Hematopoietic multipotent progenitor cell (in vitro differentiated cells): Measurements from ENCODE around the gene ANKRD55. TPM values are rescaled to one million over a fixed set of nuclear protein-coding genes. Genes with fewer than 3 reads are reported as not detected.
"Not testable (repeated sequence)": the region's sequence is repeated elsewhere in the genome, so short reads cannot be mapped to it uniquely, and the experiment has no call there.

Source experiments
- DNase-seq, 3 donors: peaks; one replicate each; pipeline ENCODE4 v3.0.0-alpha.2; 2011 to 2015; ENCODE audit warnings: low read depth in 2 of 3, low spot score in 2 of 3
- total RNA-seq: library from RNA; depleted of rRNA; stranded (reverse); fragments of >200 nt; gene quantifications from one replicate; pipeline ENCODE4 v1.2.3, GENCODE V29; 2012

ANKRD55 gene
- total RNA-seq = under 0.01 TPM

GRCh38 chr5:56233230-56233629, at the start of gene ANKRD55:
ANKRD55 (minus strand) TSS chr5:56233330; CDS start chr5:56232913, 417 bp downstream.
- no peak for DNase-seq

DNA sequence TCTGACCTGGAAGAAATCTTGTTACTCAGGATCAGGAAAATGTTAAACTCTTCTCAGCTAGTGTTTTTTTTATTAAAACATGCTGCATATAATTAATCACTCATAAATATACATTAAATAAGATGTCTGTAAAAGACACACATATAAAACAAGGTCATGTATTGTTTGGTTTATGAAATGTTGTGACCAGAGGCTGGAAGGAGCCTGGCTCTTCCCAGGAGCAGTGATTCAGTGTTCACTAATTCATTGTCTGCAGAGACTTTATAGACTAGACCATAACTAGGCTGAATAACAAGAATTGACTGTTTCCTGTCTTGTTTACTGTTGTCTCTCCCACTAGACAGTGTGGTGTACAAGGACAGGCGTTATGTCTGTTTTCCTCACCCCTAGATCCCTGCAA, 49.1 kb upstream of the ANKRD55 start:
- no peak for DNase-seq

DNA sequence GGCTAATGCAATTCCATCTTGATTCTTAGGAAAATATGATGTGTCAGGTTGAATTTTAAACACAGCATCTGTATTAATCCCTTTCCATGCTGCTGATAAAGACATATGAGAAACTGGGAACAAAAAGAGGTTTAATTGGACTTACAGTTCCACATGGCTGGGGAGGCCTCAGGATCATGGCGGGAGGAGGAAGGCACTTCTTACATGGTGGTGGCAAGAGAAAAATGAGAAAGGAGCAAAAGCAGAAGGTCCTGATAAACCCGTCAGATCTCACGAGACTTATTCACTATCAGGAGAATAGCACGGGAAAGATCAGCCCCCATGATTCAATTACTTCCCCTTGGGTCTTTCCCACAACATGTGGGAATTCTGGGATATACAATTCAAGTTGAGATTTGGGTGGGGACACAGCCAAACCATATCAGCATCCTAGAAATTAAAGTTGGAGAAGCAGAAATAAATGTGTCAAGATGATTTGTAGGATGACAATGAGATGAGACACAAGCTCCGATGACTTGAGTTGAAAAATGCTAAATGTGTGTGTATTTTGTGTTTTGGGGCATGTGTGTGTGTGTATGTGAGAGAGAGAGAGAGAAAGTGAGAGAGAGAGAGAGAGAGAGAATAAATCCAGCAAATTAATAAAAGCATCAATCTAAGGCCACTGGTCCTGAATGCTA, 48.5 kb upstream of the ANKRD55 start:
- no peak for DNase-seq

DNA sequence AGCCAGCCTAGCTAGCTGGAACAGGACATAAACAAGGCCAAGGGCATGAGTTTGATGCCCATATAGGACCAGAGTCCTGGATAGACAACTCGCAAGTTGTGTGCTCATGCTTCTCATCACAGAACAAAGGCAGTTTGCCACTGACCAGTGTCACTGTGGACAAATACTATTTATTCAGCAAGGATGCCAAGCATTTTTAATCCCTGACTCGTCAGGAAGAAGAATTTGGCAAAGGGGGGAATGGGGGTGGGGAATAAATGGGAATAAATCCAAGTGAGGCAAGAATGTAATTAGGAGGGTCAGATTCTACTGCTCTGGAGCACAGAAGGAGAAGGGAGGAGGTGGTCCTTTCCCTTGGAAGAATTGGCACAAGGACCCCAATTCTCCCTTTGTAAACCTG, 46.8 kb upstream of the ANKRD55 start:
- no peak for DNase-seq

GRCh38 chr5:56279291-56279690, 46.2 kb upstream of the ANKRD55 start:
- no peak for DNase-seq

- DNase-seq = no peak
Observed at GRCh38 chr5:56278335-56278753, 45.2 kb upstream of the ANKRD55 start.

- DNase-seq = no peak
Observed at GRCh38 chr5:56277573-56277972, 44.4 kb upstream of the ANKRD55 start.

GRCh38 chr5:56273376-56273955, 40.3 kb upstream of the ANKRD55 start:
- DNase-seq = no peak

DNA sequence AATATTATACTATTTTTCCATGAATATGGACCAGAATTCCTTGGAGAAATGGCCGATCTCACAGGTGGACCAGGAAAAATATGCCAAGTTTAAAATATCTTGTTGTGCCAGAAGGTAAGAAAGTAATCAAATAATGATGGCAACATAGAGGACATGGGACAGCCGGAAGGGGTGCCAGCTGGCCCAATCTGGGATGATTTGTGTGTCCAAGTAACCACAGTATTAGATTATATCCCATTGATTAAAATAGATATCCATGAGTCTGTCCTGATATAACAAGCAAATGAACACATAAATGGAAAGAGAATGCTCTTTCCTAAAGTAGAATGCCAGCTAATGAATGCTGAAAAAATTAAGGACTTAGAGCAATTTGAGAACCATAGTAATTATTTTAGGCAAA, 39.6 kb upstream of the ANKRD55 start:
- DNase-seq = no peak

DNA sequence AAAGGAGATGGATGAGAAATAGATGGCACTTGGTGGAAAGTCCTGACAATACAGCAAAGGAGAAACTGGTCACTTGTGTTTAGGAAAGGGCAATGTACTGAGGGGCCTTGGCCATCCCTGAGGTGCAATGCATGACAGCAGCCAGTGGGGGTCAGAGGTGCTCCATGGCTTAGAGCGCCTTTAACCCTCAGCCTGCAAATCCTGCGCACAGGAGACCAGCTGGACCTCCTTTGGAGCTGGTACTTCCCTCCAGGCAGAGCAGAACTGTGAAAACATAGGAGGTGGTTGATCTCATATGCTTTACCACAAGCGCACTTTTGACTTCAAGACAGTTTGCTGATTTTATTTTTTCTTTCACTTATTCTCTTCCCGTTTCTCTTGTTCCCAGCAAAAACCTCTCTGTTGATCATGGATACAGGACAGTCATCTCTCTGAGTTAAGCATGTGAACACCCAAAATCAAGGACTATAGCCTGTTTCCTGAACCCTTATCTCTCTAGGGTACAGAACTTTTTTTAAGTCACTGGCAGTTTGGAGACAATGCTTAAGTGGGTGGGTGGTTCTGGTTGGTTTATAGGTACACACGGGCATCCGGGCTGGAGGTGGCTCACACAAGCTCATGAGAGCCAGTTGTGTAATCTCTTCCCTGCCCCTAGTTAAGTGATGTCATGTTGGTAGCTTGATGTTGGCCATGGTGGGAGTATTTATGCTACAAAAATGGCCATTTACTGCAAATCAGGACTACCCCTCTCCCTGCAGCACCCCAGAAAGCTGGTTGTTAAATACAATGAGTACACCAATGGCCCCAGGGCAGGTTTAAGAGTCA, 37.6 kb upstream of the ANKRD55 start:
- DNase-seq = peak; percentile 55 to 85 (median 68)

GRCh38 chr5:56270058-56270457, 36.9 kb upstream of the ANKRD55 start:
- no peak for DNase-seq

GRCh38 chr5:56269216-56269927, 36.2 kb upstream of the ANKRD55 start:
- peak in 2 of 3 donors; percentile 51 to 85 for DNase-seq

GRCh38 chr5:56268707-56269106, 35.6 kb upstream of the ANKRD55 start:
- DNase-seq = not testable (repeated sequence)

DNA sequence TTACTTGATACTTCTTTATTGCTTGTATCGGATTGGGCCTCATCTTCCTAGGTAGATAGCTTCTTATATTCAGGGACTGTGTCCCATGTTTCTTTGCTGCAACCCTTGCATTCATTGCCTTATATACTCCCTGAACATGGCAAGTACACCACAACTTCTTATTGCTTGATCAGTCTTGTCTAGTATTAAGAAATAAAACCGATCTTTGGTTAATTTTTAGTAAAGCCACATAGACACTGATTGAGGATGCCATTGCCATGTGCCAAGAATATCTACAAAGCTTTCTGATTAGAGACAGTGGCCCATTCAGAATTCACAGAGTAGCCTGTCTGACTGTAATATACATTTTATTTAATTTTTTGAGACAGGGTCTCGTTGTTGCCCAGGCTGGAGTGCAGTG, 34.7 kb upstream of the ANKRD55 start:
- DNase-seq = no peak

DNA sequence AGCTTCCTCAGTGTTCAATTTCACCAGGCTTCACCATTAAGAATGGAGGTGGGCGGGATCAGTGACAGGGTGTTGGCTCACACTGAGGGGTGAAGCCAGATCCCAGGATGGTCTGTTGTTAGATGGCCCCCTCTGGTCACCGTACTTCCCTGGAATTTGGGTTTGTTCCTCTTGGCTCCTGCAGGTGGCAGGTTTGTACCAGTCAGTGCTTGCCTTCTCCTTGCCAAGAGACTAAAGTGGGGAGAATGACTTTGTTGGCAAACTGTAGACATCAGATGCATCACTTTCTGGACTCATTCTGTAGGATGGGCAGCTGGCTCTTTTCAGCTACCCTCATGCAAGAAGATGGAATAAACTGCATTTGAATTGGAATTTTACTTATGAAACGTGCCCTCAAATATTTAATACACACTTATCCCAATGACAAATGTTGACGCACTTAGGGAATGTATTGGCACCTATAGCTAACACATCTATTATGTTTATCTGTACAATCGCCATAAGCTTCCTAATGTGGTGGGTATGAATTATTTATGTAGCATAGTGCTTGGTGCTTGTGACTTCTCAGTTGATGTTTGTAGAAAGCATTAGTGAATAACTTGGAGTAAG, 31.4 kb upstream of the ANKRD55 start:
- DNase-seq = peak in 2 of 3 donors; percentile 33 to 51

GRCh38 chr5:56262279-56262678, 29.1 kb upstream of the ANKRD55 start:
- no peak for DNase-seq

DNA sequence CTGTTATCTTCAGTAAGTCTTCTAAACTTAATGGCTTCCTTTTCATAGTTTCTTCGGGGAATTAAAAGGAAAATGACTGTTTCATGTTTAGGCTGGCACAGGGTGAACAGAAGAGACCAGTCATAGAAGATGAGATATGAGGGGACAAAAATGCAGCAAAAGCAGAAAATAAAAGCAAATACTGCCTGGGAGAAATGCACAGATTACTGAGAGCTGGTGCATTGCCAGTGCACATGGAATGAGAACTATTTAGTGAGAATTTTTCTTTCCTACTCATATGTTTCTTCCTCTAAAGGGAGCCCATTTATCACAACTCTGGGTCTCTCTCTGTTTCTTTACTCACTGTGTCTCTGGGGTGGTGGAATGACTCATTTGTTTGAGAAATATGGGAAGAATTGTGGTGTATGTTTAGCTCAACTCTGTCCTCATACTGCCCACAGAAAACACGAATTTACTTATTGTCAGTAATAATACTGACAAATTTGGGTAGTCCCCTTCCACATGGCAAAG, 25.9 kb upstream of the ANKRD55 start:
- no peak for DNase-seq

DNA sequence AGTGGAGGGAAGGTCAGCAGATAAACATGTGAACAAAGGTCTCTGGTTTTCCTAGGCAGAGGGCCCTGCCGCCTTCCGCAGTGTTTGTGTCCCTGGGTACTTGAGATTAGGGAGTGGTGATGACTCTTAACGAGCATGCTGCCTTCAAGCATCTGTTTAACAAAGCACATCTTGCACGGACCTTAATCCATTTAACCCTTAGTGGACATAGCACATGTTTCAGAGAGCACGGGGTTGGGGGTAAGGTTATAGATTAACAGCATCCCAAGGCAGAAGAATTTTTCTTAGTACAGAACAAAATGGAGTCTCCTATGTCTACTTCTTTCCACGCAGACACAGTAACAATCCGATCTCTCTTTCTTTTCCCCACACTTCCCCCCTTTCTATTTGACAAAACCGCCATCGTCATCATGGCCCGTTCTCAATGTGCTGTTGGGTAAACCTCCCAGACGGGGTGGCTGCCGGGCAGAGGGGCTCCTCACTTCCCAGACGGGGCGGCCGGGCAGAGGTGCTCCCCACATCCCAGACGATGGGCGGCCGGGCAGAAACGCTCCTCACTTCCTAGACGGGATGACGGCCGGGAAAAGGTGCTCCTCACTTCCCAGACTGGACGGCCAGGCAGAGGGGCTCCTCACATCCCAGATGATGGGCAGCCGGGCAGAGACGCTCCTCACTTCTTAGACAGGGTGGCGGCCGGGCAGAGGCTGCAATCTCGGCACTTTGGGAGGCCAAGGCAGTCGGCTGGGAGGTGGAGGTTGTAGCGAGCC, 24.8 kb upstream of the ANKRD55 start:
- DNase-seq = not testable (repeated sequence)

DNA sequence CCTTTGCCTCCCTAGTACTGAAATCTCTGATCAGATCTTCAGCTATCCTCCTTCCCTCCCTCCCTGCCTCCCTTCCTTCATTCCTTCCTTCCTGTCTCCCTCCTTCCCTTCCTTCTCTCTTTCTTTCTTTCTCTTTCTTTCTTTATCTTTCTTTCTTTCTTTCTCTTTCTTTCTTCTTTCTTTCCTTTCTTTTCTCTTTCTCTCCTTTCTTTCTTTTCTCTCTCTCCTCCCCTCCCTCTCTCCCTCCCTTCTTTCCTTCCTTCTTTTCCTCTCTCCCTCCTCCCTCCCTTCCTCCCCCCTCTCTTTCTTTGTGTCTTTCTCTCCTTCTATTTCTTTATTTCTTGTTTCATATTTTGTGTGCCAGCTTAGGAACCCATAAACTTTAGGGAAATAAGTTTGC, 23.9 kb upstream of the ANKRD55 start:
- DNase-seq = no peak

- no peak for DNase-seq
Observed at GRCh38 chr5:56255502-56255901, 22.4 kb upstream of the ANKRD55 start.
